Caco-2 (cell line): ENCODE data around the gene FBXO46. TPM values are rescaled to one million over a fixed set of nuclear protein-coding genes. Genes with fewer than 3 reads are reported as not detected.

Experiments
- BruUV-seq: library from RNA; stranded (reverse); fragments of 400-500 nt; replicated peaks from 2 replicates; lab custom pipeline; 2021; lab: Mats Ljungman, UMichigan
- CTCF ChIA-PET: fragments of 300-600 bp; sonication (Branson Sonifier 250); formaldehyde crosslinking; loops from one replicate; lab custom pipeline; 2022; ENCODE audit warnings: antibody characterized with exemption; lab: Charles Lee
- POLR2A ChIA-PET: fragments of 300-600 bp; sonication (Branson Sonifier 250); formaldehyde crosslinking; loops from one replicate; lab custom pipeline; 2022; ENCODE audit warnings: antibody characterized with exemption; lab: Charles Lee
- DNase-seq, 2 experiments: peaks; one replicate each; pipeline versions ENCODE4 v3.0.0 to v3.0.0-alpha.2; 2020 to 2022
- H3K27me3 ChIP-seq: replicated peaks from 2 replicates; pipeline ENCODE4 v1.6.0; 2011; ENCODE audit warnings: low read length; ENCODE audit not compliant: control insufficient read depth, insufficient read depth
- H3K36me3 ChIP-seq: 2 replicates; pipeline ENCODE4 v1.5.1; 2011; ENCODE audit warnings: low read length; ENCODE audit not compliant: control insufficient read depth, insufficient read depth
- H3K4me1 ChIP-seq: fragments of 250-450 bp; sonication (Bioruptor Pico); 2 replicates; pipeline ENCODE4 v1.5.1; 2020; ENCODE audit warnings: mild to moderate bottlenecking
- H3K4me3 ChIP-seq: 2 replicates; pipeline ENCODE4 v1.5.1; 2011; ENCODE audit warnings: low read depth, mild to moderate bottlenecking, control low read depth, low read length
- H3K9me3 ChIP-seq: fragments of 250-450 bp; sonication (Bioruptor Pico); 2 replicates; pipeline ENCODE4 v1.5.1; 2020; ENCODE audit warnings: mild to moderate bottlenecking, moderate library complexity
- H3K27ac Mint-ChIP-seq: one replicate; pipeline ENCODE4 v1.8.0; 2022; ENCODE audit warnings: mixed read lengths; ENCODE audit not compliant: unreplicated experiment
- H3K27me3 Mint-ChIP-seq: one replicate; pipeline ENCODE4 v1.8.0; 2022; ENCODE audit warnings: mixed read lengths; ENCODE audit not compliant: insufficient read depth, unreplicated experiment
- H3K36me3 Mint-ChIP-seq: one replicate; pipeline ENCODE4 v1.8.0; 2022; ENCODE audit warnings: mild to moderate bottlenecking, mixed read lengths; ENCODE audit not compliant: insufficient read depth, unreplicated experiment
- H3K4me1 Mint-ChIP-seq: one replicate; pipeline ENCODE4 v1.8.0; 2022; ENCODE audit warnings: low read depth, mixed read lengths; ENCODE audit not compliant: unreplicated experiment
- H3K4me3 Mint-ChIP-seq: one replicate; pipeline ENCODE4 v1.8.0; 2022; ENCODE audit warnings: mild to moderate bottlenecking, moderate library complexity, mixed read lengths; ENCODE audit not compliant: unreplicated experiment
- H3K9me3 Mint-ChIP-seq: one replicate; pipeline ENCODE4 v1.8.0; 2022; ENCODE audit warnings: mixed read lengths; ENCODE audit not compliant: unreplicated experiment
- intact Hi-C: fragments of 100-400 bp; cut with micrococcal nuclease; formaldehyde crosslinking; loops from one replicate; pipeline ENCODE4 v1.10.0; 2022; ENCODE audit not compliant: unreplicated experiment
- total RNA-seq: library from RNA; stranded (reverse); gene quantifications from 2 replicates; pipeline ENCODE4 v1.2.3, GENCODE V29; 2022
- TF ChIP-seq, protein P1 (sequence below), 2 experiments: fragments of 200-600 bp in 1 of 2; IDR thresholded peaks; 1 replicate in 1 of 2; 2 replicates in 1 of 2; pipeline versions ENCODE4 v1.5.1 to v1.8.0; 2011 to 2022; ENCODE audit warnings: antibody characterized with exemption in 1 of 2, control low read depth in 1 of 2, inconsistent platforms in 1 of 2, low read depth in 1 of 2, low read length in 1 of 2, mild to moderate bottlenecking in 1 of 2, moderate library complexity in 1 of 2; ENCODE audit not compliant: insufficient read depth in 1 of 2, severe bottlenecking in 1 of 2, unreplicated experiment in 1 of 2

FBXO46 gene
- total RNA-seq, 1 experiment from 2014 or later: 31.0 TPM

DNA sequence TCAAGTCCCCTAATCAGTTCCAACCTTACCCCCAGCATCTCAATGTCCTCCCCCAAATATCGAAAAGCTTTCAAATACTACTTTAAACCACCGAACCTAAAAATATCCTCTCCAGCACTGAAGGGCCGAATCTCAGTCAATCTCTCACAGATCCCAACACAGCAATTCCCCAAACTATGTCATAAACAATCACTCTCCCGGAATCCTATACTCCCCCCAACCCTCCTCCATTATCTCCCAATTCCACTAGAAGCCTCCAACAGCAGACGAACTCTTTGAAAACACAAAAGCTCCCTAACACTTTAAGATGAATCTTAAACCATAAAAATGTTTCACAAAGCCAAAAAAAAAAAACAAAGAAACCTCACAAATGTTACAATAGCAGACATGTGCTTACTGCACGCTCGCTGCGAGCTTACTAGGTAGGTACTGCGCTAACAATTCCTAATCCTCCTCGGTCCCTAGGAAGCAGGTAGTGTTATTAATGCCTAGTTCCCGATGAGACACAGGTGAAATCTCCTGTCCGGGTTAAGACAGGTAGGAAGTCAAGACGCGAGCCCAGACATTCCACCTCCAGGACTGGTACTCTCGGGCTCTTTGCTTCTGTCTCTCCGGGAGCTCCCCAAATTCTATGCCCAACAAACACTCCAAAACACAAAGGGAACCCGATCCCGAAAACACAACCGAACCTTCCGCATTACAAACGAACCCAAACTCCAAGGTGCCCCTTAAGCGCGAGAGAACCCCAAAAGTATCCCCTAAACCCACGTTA lies 14.2 kb downstream of the FBXO46 start:
- peaks cover 19% of the 10 kb centered on the region for H3K4me1 Mint-ChIP-seq
- BruUV-seq: TSS peak; percentile 83
- Histone ChIP-seq H3K4me3 (peak overlapping the region; percentile 64), H3K9me3 (no peaks in the 10 kb centered on the region), H3K4me1 (peaks cover 14% of the 10 kb centered on the region), H3K36me3 (peaks cover 3% of the 10 kb centered on the region; the same call in 1 of the 2 replicates), H3K27me3 (no peaks in the 10 kb centered on the region)
- DNase-seq: peak; percentile 51 to 67
- TF ChIP-seq, protein P1, sequence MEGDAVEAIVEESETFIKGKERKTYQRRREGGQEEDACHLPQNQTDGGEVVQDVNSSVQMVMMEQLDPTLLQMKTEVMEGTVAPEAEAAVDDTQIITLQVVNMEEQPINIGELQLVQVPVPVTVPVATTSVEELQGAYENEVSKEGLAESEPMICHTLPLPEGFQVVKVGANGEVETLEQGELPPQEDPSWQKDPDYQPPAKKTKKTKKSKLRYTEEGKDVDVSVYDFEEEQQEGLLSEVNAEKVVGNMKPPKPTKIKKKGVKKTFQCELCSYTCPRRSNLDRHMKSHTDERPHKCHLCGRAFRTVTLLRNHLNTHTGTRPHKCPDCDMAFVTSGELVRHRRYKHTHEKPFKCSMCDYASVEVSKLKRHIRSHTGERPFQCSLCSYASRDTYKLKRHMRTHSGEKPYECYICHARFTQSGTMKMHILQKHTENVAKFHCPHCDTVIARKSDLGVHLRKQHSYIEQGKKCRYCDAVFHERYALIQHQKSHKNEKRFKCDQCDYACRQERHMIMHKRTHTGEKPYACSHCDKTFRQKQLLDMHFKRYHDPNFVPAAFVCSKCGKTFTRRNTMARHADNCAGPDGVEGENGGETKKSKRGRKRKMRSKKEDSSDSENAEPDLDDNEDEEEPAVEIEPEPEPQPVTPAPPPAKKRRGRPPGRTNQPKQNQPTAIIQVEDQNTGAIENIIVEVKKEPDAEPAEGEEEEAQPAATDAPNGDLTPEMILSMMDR (IDR thresholded peaks at IDR 0.05; ENCODE audit: insufficient read depth in 1 of 2, low read depth in 1 of 2, low read length in 1 of 2, severe bottlenecking in 1 of 2, unreplicated experiment in 1 of 2): no peak
- POLR2A ChIA-PET: interaction anchor here (0.5 to 2.5 kb wide), 20 partner anchors 9 to 247 kb away, joined by 3 to 64 read pairs (median 4); partner anchors contain the start of genes DMWD, FBXO46, QPCTL and SIX5
- peaks cover 70% of the 10 kb centered on the region for H3K36me3 Mint-ChIP-seq
- intact Hi-C loops: loop anchor here (1.0 kb wide), 3 partner anchors 14 to 54 kb away; partner anchors contain the start of genes FBXO46 and QPCTL
- H3K9me3 Mint-ChIP-seq: no peaks in the 10 kb centered on the region
- peak overlapping the region; percentile 95 for H3K4me3 Mint-ChIP-seq
- CTCF ChIA-PET: interaction anchor here (0.6 to 2.1 kb wide), 11 partner anchors 13 to 165 kb away, joined by 3 to 44 read pairs (median 6); partner anchors contain the start of genes DMPK, FBXO46, QPCTL and SIX5
- H3K27me3 Mint-ChIP-seq: no peaks in the 10 kb centered on the region
- H3K27ac Mint-ChIP-seq: peak overlapping the region; percentile 96

DNA sequence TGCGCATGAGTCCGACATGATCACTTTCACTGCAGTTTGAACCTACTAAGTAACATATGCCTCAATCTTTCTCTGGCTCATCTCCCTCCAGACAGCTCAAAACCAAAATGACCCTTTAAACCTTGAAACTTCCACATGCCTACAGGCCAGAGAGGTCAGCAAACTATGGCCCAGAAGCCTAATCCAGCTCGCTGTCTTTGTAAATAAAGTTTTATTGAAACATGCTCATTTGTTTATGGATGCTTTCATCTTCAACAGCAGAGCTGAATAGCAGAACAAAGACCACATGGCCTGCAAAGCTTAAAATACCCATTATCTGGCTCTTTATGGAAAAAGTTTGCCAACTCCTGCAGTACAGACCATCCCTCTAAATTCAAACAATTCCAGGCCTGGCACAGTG lies 15.6 kb downstream of the FBXO46 start:
- BruUV-seq: no TSS peak
- Mint-ChIP-seq H3K4me3 (no peak overlapping the region), H3K4me1 (peaks cover 19% of the 10 kb centered on the region), H3K36me3 (peaks cover 71% of the 10 kb centered on the region), H3K27ac (no peak overlapping the region), H3K27me3 (no peaks in the 10 kb centered on the region), H3K9me3 (no peaks in the 10 kb centered on the region)
- CTCF ChIA-PET: interaction anchor here (0.6 to 2.5 kb wide), 3 partner anchors 15 to 801 kb away, joined by 3 to 8 read pairs (median 3); partner anchors contain the start of genes QPCTL and SNRPD2
- Histone ChIP-seq H3K36me3 (peaks cover 3% of the 10 kb centered on the region; the same call in 1 of the 2 replicates), H3K4me1 (peaks cover 14% of the 10 kb centered on the region), H3K9me3 (no peaks in the 10 kb centered on the region), H3K4me3 (no peak overlapping the region), H3K27me3 (no peaks in the 10 kb centered on the region)
- intact Hi-C loops: no loop called here
- no peak for DNase-seq
- TF ChIP-seq, protein P1 (IDR thresholded peaks at IDR 0.05; ENCODE audit: insufficient read depth in 1 of 2, low read depth in 1 of 2, low read length in 1 of 2, severe bottlenecking in 1 of 2, unreplicated experiment in 1 of 2): no peak
- POLR2A ChIA-PET: no interaction called here

DNA sequence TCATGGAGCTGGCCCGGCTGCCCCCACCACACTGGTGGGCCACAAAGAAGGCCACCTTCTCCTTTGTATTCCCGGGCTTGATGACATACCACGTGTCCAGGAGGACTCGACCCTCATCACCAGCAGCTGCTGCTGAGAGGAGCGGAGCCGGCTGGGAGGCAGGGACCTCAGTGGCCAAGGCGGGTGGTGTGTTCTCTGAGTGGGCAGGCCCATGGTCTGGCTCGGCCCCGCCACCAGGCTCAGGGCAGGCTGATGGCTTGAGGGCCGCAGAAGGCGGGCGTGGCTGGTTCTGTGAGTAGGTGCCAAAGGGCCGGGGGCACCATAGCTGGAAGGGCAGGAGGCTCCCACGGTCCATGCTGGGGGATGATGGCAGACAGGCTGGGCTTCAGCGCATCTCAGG lies 17.6 kb downstream of the FBXO46 start:
- BruUV-seq: no TSS peak
- ChIA-PET CTCF (no interaction called here), POLR2A (no interaction called here)
- Mint-ChIP-seq H3K27ac (no peak overlapping the region), H3K4me3 (no peak overlapping the region), H3K36me3 (peaks cover 72% of the 10 kb centered on the region), H3K9me3 (no peaks in the 10 kb centered on the region), H3K4me1 (peaks cover 11% of the 10 kb centered on the region), H3K27me3 (no peaks in the 10 kb centered on the region)
- TF ChIP-seq, protein P1 (IDR thresholded peaks at IDR 0.05; ENCODE audit: insufficient read depth in 1 of 2, low read depth in 1 of 2, low read length in 1 of 2, severe bottlenecking in 1 of 2, unreplicated experiment in 1 of 2): no peak
- H3K4me3 ChIP-seq: no peak overlapping the region
- no peak for DNase-seq
- intact Hi-C loops: no loop called here
- no peaks in the 10 kb centered on the region for H3K9me3 ChIP-seq
- H3K4me1 ChIP-seq: peaks cover 10% of the 10 kb centered on the region
- H3K36me3 ChIP-seq: 0 out of 2 replicates have a peak, but pooled peaks cover 3% of the 10 kb centered on the region
- H3K27me3 ChIP-seq: no peaks in the 10 kb centered on the region
